ENCODE data around the gene PLCG2.
A peak's percentile ranks its signal among the peaks of the same experiment; 100 is the strongest.

PLCG2 gene

GRCh38 chr16:81816351-81816750 is 37.3 kb downstream of the PLCG2 start:
- no peak for DNase-seq (ENCODE audit: low spot score)

GRCh38 chr16:81816793-81817210 is 37.7 kb downstream of the PLCG2 start:
- no peak for DNase-seq (ENCODE audit: low spot score)

GRCh38 chr16:81817296-81817695 is 38.2 kb downstream of the PLCG2 start:
- no peak for DNase-seq (ENCODE audit: low spot score)

DNA sequence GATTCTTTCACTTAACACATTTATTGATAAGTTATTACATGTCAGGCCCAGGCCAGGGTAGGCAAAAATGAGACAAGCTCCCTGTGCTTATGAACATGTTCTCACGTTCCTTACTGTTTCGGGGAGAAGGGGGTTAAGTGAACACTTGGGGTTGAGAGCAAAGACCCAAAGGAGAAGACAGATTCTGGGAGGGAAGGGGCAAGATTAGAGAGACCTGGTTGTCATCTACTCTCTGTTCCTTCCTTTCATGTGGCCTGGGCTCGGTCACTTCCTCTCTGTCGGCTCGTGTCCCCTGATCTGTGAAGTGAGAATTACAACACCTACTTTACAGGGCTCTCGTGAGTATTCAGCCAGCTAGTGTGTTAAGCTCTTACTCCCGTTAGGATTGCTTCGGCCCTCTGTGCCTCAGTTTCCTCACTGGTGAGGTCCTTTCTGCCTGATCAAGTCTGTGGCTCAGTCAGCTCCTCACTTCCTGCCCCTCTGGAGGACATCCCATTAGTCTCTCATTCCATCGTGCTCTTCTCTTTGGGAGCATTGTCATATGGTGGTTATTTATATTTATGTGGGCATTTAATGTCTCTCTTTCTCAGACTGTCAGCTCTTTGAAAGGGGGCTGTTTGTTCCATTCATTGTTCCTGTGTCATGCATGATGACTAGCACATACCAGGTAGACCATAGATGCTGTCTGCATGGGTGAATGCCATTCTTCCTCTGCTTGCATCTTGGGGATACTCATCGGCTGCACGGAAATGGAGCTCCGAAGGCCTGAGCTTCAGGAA is 38.9 kb downstream of the PLCG2 start:
- peak; percentile 63 for DNase-seq (ENCODE audit: low spot score)

- no peak for DNase-seq (ENCODE audit: low spot score)
Observed at GRCh38 chr16:81818568-81818896, 39.4 kb downstream of the PLCG2 start.

GRCh38 chr16:81818905-81819304 is 39.8 kb downstream of the PLCG2 start:
- DNase-seq (ENCODE audit: low spot score) = no peak

- DNase-seq (ENCODE audit: low spot score) = peak; percentile 59
Observed at GRCh38 chr16:81821436-81822128, 42.5 kb downstream of the PLCG2 start.

GRCh38 chr16:81823111-81823510 is 44.0 kb downstream of the PLCG2 start:
- peak; percentile 61 for DNase-seq (ENCODE audit: low spot score)

GRCh38 chr16:81823734-81824133 is 44.6 kb downstream of the PLCG2 start:
- no peak for DNase-seq (ENCODE audit: low spot score)

- no peak for DNase-seq (ENCODE audit: low spot score)
Observed at GRCh38 chr16:81826523-81826922, 47.4 kb downstream of the PLCG2 start.

DNA sequence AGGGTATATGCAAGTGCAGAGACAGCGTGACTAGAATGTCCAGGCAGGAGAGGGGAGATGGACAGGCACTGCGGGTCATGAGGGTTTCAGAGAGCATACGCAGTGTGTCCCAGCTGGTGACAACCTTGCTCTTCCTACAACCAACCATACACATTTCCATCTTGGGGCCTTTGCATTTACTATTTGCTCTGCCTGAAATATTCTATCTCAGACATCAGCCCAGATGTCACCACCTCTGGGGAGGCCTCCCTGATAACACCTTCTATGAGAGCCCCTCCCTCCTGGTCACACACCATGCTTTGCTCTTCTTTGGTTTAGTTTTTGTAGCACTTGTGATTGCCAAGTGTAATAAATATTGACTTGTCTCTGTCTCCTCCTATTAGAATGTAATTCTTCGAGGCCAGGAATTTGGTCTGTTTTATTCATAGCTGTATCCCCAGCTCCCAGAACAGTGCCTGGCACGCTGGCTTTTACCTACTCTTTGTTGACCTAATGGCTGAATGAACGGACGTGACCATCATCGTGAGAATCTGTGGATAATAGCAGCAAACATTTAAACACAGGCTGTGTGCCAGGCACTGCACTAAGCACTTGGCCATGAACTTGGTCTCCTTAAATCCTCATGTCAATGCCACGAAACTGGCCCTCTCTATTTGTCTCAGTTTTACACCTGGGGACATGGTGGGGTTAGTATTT is 51.9 kb downstream of the PLCG2 start:
- DNase-seq (ENCODE audit: low spot score) = no peak

DNA sequence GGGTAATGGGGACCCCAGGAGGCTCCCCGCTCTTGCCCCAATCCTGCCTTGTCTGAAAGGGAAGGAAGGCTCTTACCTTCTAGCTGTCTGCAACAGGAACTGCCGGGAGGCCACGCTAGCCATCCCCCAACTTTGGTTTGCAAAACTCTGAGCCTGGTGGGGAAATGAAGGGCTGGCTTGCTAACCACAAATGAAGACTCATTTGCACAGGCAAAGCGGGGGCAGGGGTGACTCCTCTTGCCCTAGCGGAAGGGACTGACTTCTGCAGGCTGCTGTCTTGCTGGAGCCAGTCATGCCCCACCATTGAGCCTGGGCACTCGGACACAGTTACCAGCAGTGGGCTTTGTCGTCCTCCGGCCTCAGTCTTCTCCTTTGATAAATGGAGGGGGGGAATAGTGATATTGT is 52.6 kb downstream of the PLCG2 start:
- DNase-seq (ENCODE audit: low spot score) = peak; percentile 76

DNA sequence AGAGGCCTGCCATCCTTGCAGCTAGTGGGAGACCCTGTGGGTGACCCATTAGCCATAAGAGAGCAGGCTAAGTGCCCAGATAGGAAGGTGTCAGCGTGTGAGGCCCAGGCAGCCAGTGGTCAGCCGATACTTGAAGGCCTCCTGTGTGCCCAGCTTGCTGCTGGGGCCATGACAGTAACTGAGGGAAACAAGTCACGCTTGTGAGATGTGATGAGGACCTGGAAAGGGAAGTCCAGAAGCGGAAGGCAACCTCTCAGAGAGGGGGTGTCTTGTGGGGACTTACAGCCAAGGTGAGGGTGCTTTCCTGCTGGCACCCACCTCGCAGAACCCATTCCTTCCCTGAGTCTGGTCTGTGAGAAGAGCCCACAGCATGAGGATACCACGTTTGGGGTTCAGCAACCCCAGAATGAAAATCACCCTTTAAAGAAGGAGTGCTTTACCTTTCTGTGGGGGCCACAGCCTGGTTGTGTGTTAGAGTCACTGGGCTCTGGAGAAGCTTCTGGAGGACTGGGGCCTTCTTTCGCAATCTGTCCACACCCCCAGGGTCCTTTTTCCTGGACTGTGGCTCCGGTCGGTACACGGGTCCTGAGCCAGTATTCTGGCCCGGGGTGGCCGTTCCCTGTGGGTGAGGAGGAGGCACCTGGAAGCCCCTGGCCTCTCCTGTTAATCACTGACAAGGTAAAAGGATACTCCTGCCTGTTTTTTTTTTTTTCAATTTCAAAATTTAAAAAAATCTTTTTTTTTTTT is 53.9 kb downstream of the PLCG2 start:
- no peak for DNase-seq (ENCODE audit: low spot score)

GRCh38 chr16:81833751-81834150 is 54.7 kb downstream of the PLCG2 start:
- no peak for DNase-seq (ENCODE audit: low spot score)

- DNase-seq (ENCODE audit: low spot score) = no peak
Observed at GRCh38 chr16:81834868-81835267, 55.8 kb downstream of the PLCG2 start.

DNA sequence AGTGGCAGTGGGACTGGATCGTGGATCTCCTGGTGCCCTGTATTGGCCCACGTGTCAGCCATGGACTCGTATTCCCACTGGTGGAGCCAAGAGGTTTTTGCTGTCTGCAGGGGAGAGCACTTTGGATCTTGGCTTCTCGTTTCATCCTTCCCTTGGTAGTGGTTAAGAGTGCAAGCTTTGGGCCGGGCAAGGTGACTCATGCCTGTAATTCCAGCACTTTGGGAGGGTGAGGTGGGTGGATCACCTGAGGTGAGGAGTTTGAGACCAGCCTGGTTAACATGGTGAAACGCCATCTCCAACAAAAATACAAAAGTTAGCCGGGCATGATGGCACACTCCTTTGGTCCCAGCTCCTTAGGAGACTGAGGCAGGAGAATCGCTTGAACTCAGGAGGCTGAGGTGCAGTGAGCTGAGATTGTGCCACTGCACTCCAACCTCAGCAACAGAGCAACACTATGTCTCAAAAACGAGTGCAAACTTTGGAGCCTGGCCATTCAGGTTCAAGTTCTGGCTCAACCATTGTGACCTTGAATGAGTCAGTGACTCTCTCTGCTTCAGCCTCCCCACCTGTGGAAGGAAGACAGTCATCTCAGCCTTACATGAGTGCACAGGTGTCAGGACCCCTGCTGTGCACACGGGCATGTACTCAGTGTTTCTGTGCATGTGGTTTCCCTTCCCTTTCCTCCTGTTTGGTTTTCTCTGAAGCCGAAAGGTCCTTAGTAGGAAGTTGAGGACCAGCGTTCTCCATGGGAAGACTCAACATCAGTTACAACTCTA is 57.4 kb downstream of the PLCG2 start:
- peak; percentile 79 for DNase-seq (ENCODE audit: low spot score)

DNA sequence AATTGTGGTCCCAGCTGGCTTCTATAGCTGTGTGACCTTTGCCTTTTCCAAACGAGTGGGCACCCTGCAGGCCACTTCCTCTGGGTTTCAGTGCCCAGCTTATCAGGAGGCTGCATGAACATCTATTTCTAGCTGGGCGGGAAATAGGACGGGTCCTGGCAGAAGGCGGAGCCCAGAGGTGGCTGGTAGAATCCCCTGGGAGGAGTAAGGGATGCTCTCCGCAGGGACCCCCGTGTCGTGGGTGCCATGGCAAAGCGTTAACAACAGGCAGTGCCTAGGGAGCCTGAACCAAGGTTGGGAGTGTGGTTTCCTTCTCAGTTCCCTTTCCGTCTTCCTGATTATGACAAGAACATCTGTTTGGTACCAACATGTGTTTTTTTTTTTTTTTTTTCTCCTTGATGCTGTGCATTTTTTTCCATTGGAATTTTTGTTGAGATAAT is 58.2 kb downstream of the PLCG2 start:
- DNase-seq (ENCODE audit: low spot score) = no peak

DNA sequence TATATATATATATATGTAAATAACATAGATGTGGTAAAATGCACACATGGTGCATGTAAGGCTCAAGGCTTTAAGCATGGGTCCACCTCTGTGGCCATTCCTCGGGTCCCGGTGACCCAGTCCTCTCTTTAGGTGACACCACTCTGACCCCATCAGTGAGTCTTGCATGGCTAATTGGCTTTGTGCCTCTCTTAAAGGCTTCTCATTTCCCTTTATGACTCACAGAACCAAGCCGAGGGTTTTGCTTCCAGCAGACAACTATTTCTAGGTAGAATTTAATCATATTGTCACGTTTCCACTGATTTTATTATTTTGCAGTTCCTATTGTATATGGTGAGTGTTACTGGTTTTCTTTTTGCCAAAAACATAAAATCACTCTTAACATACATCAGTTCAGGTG is 59.7 kb downstream of the PLCG2 start:
- no peak for DNase-seq (ENCODE audit: low spot score)

DNA sequence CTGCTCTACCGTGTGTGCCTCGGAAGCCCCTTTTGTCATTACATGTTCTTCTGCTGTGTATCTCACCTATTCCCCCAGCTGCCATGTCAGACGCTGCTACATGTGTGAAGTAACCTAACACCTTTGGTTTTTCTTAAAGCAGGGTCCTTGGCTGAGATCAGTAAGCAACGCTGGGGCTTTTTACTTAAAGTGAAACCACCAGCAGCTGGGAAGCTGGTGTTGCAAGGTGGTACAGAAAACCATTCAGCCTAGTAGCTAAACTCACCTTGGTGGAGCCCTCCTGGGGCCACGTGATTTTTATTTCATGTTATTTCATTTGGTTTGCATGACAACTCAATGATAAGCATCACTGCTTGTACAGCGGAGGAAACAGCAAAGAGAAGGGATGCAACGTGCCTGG is 62.6 kb downstream of the PLCG2 start:
- peak; percentile 65 for DNase-seq (ENCODE audit: low spot score)

GRCh38 chr16:81842564-81843242 is 63.6 kb downstream of the PLCG2 start:
- no peak for DNase-seq (ENCODE audit: low spot score)

GRCh38 chr16:81843243-81843582 is 64.1 kb downstream of the PLCG2 start:
- DNase-seq (ENCODE audit: low spot score) = no peak
